ENCODE results near the gene KLHL28.

GRCh38 chr14:44962334-44963043 is 742 bp upstream of the KLHL28 start:
- TF ChIP-seq, protein P1, sequence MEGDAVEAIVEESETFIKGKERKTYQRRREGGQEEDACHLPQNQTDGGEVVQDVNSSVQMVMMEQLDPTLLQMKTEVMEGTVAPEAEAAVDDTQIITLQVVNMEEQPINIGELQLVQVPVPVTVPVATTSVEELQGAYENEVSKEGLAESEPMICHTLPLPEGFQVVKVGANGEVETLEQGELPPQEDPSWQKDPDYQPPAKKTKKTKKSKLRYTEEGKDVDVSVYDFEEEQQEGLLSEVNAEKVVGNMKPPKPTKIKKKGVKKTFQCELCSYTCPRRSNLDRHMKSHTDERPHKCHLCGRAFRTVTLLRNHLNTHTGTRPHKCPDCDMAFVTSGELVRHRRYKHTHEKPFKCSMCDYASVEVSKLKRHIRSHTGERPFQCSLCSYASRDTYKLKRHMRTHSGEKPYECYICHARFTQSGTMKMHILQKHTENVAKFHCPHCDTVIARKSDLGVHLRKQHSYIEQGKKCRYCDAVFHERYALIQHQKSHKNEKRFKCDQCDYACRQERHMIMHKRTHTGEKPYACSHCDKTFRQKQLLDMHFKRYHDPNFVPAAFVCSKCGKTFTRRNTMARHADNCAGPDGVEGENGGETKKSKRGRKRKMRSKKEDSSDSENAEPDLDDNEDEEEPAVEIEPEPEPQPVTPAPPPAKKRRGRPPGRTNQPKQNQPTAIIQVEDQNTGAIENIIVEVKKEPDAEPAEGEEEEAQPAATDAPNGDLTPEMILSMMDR (IDR thresholded peaks at IDR 0.05; ENCODE audit: poor library complexity), result peak; percentile 11
- no peak for TF ChIP-seq EZH2 (IDR thresholded peaks at IDR 0.05; ENCODE audit: borderline replicate concordance)

All from hepatocyte (in vitro differentiated cells).